Sciatic nerve (tissue), 2 donors: Measurements from ENCODE around the gene TEX53. TPM values are rescaled to one million over a fixed set of nuclear protein-coding genes. Genes with fewer than 3 reads are reported as not detected.

Source experiments
- ATAC-seq: fragments of 200-7000 bp; cut with Tn5 transposase; one replicate; pipeline ENCODE4 v1.9.1; 2020; ENCODE audit warnings: mild to moderate bottlenecking, moderate library complexity
- DNase-seq: peaks from one replicate; pipeline ENCODE4 v3.0.0-alpha.2; 2020; ENCODE audit warnings: low spot score
- intact Hi-C: fragments of 100-400 bp; cut with DNase I; formaldehyde crosslinking; loops from one replicate; pipeline ENCODE4 v1.14.2; 2022
- total RNA-seq: library from RNA; stranded (reverse); fragmentation: NEBNext Ultra II Directional; extraction: Animal tissue kit (Norgen Biotek cat#: 25700); gene quantifications from one replicate; pipeline ENCODE4 v1.2.1, GENCODE V29; 2021
- donor health status: DM: no; HTN: no; CAD: no.
- donor health status: DM: no; HTN: no; CAD: no.

TEX53 gene
- total RNA-seq = not detected

- intact Hi-C loops = no loop called here
- DNase-seq = no peak
- ATAC-seq = no peak
Measured at GRCh38 chr9:114657705-114658104, at the start of gene TEX53. Gene TEX53, minus strand, starts transcription at chr9:114657805. Its CDS starts 31 bp downstream, at chr9:114657774.

DNA sequence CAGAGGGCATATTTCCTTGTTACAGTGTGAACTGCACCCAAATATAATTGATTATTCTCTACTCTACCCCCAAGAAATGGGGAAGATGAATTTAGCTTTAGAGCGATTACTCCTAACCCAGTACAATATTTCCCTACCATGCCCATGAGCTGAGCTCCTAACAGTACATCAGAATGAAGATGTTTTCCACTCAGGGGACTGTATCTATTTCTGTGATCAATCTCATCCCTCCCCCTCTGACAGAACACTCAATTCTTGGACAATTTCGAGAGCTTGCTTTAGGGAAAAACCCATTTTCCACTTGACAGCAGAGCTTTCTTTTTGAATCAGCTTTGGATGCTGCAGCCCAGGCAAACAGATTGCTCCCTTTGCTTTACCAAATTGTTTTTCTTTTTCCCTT is 49.1 kb upstream of the TEX53 start:
- intact Hi-C loops = no loop called here
- DNase-seq (no peak), ATAC-seq (no peak)

- ATAC-seq = no peak
- intact Hi-C loops = no loop called here
- DNase-seq = no peak
Measured at GRCh38 chr9:114701988-114702387, 44.4 kb upstream of the TEX53 start.

GRCh38 chr9:114697951-114698351 is 40.3 kb upstream of the TEX53 start:
- no peak for DNase-seq
- intact Hi-C loops = no loop called here
- ATAC-seq = no peak

- intact Hi-C loops = no loop called here
- DNase-seq (no peak), ATAC-seq (no peak)
Measured at GRCh38 chr9:114696814-114697544, 39.4 kb upstream of the TEX53 start.

- DNase-seq (no peak), ATAC-seq (no peak)
- intact Hi-C loops = no loop called here
Measured at GRCh38 chr9:114695948-114696347, 38.3 kb upstream of the TEX53 start.

DNA sequence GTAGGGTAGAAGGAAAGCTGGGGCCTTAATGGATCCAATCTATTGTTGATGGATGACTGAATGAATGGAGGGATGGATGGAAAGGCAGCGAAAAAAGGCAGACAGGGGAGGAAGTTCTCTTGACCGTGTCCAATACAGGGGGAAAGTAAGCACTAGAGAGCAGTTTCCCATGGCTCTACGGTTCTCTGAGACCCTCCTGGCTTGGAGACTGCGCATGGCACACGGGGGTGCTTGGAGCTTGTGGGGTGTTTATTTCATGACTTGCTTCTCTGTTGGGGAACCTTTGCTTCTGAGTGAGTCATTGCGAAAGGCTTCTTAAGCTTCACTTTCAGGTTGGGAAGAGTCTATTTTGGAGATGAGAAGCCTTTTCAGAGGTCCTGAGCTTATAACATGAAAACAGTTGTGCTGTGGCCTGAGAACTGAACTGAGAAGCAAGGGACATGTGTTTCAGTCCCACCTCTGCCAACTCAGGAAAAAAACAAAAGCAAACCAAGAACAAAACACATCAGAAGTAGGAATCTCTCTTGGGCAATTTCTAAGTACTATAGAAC is 37.2 kb upstream of the TEX53 start:
- DNase-seq (no peak), ATAC-seq (no peak)
- intact Hi-C loops = no loop called here

GRCh38 chr9:114694146-114694545 is 36.5 kb upstream of the TEX53 start:
- ATAC-seq = no peak
- no peak for DNase-seq
- intact Hi-C loops = no loop called here

- ATAC-seq (no peak), DNase-seq (no peak)
- intact Hi-C loops = no loop called here
Measured at GRCh38 chr9:114693248-114693855, 35.7 kb upstream of the TEX53 start.

- ATAC-seq (no peak), DNase-seq (no peak)
- intact Hi-C loops = no loop called here
Measured at GRCh38 chr9:114691956-114692295, 34.3 kb upstream of the TEX53 start.

DNA sequence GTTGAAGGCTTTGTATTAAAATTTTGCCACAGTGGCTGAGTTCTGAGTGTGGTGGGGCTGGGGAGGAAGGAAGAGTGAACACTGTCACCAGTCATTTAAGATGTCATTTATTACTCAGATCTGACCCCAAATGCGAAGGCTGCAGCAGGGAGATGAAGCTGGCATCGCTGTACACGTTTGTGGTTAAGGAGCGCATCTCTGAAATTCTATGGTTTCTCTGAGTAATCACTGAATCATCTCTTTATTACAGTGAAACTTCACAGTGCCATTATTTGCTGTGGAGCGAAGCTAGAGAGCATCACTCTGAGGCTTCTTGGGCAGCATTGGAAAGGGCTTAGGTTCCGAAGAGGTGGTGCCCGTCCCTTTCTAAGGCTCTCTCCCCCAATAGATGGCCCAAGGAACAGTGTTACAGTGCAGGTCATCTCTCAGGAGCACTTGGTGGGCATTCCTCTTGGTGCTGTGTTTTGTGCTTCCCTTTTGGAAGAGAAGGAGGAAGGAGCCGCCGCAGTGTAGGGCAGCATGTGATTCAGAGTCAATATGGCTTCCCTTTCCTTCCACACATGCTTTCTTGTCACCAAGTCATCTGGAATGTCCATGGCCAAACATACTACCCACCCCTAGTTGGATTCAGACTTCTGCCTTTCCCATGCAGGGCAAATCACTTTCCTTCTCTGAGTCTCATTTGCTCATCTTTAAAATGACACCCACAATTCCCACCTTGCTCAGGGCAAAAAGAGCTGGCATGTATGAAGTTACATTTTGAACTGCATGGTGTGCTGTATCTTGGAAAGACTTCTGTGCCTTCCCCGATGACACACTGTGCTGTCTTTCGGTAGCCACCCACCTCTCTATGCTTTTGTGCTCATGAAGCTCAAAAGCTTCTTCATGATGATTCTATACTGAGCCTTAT is 33.7 kb upstream of the TEX53 start:
- intact Hi-C loops = no loop called here
- no peak for ATAC-seq
- DNase-seq = no peak

GRCh38 chr9:114690308-114690707 is 32.7 kb upstream of the TEX53 start:
- intact Hi-C loops = no loop called here
- DNase-seq = no peak

GRCh38 chr9:114689813-114690212 is 32.2 kb upstream of the TEX53 start:
- no peak for ATAC-seq
- intact Hi-C loops = no loop called here
- no peak for DNase-seq

More at GRCh38 chr9:114690308-114690707, 32.7 kb upstream of the TEX53 start:
- ATAC-seq = no peak

DNA sequence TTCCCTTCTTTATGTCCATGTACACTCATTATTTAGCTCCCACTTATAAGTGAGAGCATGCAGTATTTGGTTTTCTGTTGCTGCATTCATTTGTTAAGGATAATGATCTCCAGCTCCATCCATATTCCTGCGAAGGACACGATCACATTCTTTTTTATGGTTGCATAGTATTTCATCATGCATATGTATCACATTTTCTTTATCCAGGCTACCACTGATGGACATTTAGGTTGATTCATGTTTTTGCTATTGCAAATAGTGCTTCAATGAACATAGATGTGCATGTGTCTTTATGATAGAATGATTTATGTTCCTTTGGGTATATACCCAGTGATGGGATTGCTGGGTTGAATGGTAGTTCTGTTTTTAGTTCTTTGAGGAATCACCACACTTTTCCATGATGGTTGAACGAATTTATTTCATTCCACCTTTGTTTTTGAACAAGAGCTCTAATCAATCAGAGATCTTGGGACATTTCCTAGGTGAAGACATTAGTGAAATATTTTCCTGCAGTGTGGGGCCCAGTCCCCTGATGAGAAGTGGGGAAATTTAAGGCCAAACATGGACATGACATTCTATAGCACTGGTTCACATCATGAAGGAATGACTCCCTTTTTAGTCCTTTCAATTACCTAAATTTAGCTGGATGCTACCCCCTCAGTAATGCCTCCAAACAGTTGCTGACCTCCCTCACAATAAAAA is 31.5 kb upstream of the TEX53 start:
- intact Hi-C loops = no loop called here
- DNase-seq = no peak
- no peak for ATAC-seq

DNA sequence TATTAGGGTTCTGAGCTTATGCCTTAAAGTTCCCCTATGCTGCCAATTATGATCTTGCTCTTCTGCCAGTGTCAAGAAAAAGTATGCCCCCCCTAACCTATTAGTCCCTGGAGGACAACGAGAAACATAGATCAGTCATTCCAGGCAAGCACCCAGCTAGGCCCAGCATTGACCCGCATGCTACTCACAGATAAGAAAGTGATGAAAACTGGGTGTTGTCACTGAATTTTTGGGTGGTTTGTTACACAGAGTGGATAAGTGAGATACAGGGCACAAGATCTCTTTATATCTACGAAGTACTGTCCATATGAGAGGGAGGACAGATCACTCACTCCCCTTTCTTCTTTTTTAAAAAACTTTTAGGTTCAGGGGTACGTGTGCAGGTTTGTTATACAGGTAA is 30.8 kb upstream of the TEX53 start:
- intact Hi-C loops = no loop called here
- ATAC-seq (no peak), DNase-seq (no peak)

DNA sequence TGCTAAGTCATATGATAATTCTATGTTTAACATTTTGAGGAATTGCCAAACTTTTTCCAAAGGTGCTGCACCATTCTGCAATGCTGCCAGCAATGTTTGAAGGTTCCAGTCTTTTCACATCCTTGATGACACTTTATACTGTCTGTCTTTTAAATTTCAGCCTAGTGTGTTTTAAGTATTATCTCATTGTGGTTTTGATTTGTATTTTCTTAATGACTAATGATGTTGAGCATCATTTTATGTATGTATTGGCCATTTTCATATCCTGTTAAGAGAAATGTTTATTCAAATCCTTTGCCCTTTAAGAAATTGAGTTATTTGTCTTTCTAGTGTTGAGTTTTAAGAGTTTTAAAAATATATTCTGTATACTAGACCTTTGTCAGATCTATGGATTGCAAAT is 29.4 kb upstream of the TEX53 start:
- DNase-seq (no peak), ATAC-seq (no peak)
- intact Hi-C loops = no loop called here

GRCh38 chr9:114685951-114686350 is 28.3 kb upstream of the TEX53 start:
- ATAC-seq (no peak), DNase-seq (no peak)
- intact Hi-C loops = no loop called here

DNA sequence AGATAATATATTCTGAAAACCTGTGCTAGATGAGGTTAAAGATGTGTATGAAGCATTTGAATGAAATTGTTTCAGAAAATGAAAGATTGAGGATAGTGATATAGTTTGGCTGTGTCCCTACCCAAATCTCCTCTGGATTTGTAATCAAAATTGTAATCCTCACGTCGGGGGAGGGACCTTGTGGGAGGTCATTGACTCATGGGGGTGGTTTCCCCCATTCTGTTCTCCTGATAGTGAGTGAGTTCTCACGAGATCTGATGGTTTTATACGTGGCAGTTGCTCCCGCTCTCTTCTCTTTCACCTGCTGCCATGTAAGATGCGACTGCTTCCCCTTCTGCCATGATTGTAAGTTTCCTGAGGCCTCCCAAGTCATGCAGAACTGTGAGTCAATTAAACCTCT is 26.4 kb upstream of the TEX53 start:
- DNase-seq = no peak
- intact Hi-C loops = no loop called here
- ATAC-seq = no peak

DNA sequence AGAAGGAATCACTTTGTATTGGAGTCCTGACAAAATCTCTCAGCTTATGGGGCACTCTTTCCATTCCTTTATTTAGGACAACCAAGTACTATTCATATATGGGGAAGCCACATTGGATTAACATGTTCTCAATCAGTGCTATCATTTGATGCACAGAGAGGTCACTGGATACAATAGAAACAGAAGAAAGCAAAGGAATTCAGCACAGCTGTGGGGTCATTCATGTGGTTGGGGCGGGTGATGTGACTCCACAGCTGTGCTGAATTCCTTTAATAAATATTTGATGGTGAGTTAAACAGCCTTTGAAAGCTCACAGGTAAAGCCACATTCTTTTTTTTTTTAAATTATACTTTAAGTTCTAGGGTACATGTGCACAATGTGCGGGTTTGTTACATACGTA is 25.2 kb upstream of the TEX53 start:
- intact Hi-C loops = no loop called here
- no peak for DNase-seq
- ATAC-seq = no peak
